WERI-Rb-1 (cell line): ENCODE results near the gene THEM5.
"Not testable (repeated sequence)": the region's sequence is repeated elsewhere in the genome, so short reads cannot be mapped to it uniquely, and the experiment has no call there.

ENCODE experiments used
- DNase-seq: peaks from one replicate; pipeline ENCODE4 v3.0.0-alpha.2; 2020
- H3K27ac ChIP-seq: fragments of 250-450 bp; sonication (Bioruptor Pico); 2 replicates; pipeline ENCODE4 v1.5.1; 2020; ENCODE audit warnings: mild to moderate bottlenecking, moderate library complexity
- H3K27me3 ChIP-seq: fragments of 250-450 bp; sonication (Bioruptor Pico); 2 replicates; pipeline ENCODE4 v1.5.1; 2021; ENCODE audit warnings: mild to moderate bottlenecking, low read depth, moderate library complexity; ENCODE audit not compliant: insufficient read depth, severe bottlenecking
- H3K36me3 ChIP-seq: fragments of 250-450 bp; sonication (Bioruptor Pico); 2 replicates; pipeline ENCODE4 v1.5.1; 2020; ENCODE audit warnings: mild to moderate bottlenecking, moderate library complexity
- H3K4me3 ChIP-seq: 2 replicates; pipeline ENCODE4 v1.5.1; 2011; ENCODE audit warnings: low read depth, mild to moderate bottlenecking, control low read depth, low read length
- H3K9me3 ChIP-seq: fragments of 250-450 bp; sonication (Bioruptor Pico); 2 replicates; pipeline ENCODE4 v1.5.1; 2021; ENCODE audit warnings: mild to moderate bottlenecking, moderate library complexity; ENCODE audit not compliant: severe bottlenecking
- CTCF ChIP-seq: IDR thresholded peaks from 2 replicates; pipeline ENCODE4 v1.5.1; 2011; ENCODE audit warnings: low read depth, mild to moderate bottlenecking, control low read depth, inconsistent platforms, low read length

Gene THEM5

GRCh38 chr1:151882466-151882865, 29.0 kb upstream of the THEM5 start:
- peaks cover 5% of the 10 kb centered on the region for H3K9me3 ChIP-seq
- no peak for TF ChIP-seq CTCF
- H3K36me3 ChIP-seq = no peaks in the 10 kb centered on the region
- no peak overlapping the region for H3K27ac ChIP-seq
- no peaks in the 10 kb centered on the region for H3K27me3 ChIP-seq
- DNase-seq = no peak
- no peak overlapping the region for H3K4me3 ChIP-seq

GRCh38 chr1:151881479-151881878, 28.0 kb upstream of the THEM5 start:
- Histone ChIP-seq H3K9me3 (no peaks in the 10 kb centered on the region), H3K36me3 (no peaks in the 10 kb centered on the region), H3K27me3 (no peaks in the 10 kb centered on the region), H3K4me3 (no peak overlapping the region), H3K27ac (no peak overlapping the region)
- TF ChIP-seq CTCF = peak; percentile 62
- no peak for DNase-seq

GRCh38 chr1:151875419-151876097, 22.0 kb upstream of the THEM5 start:
- no peak overlapping the region for H3K27ac ChIP-seq
- no peak for TF ChIP-seq CTCF
- no peaks in the 10 kb centered on the region for H3K9me3 ChIP-seq
- no peak for DNase-seq
- H3K4me3 ChIP-seq = no peak overlapping the region
- H3K27me3 ChIP-seq = no peaks in the 10 kb centered on the region
- no peaks in the 10 kb centered on the region for H3K36me3 ChIP-seq

GRCh38 chr1:151872776-151873175, 19.3 kb upstream of the THEM5 start:
- not testable (repeated sequence) for H3K27ac ChIP-seq, H3K36me3 ChIP-seq, H3K27me3 ChIP-seq, DNase-seq, H3K9me3 ChIP-seq, H3K4me3 ChIP-seq

GRCh38 chr1:151871284-151872030, 17.9 kb upstream of the THEM5 start:
- no peak for DNase-seq
- Histone ChIP-seq H3K36me3 (no peaks in the 10 kb centered on the region), H3K9me3 (no peaks in the 10 kb centered on the region), H3K27me3 (no peaks in the 10 kb centered on the region), H3K4me3 (no peak overlapping the region), H3K27ac (no peak overlapping the region)
- no peak for TF ChIP-seq CTCF

GRCh38 chr1:151868486-151868885, 15.0 kb upstream of the THEM5 start:
- Histone ChIP-seq H3K36me3 (no peaks in the 10 kb centered on the region), H3K9me3 (no peaks in the 10 kb centered on the region), H3K4me3 (no peak overlapping the region), H3K27me3 (no peaks in the 10 kb centered on the region), H3K27ac (no peak overlapping the region)
- no peak for DNase-seq
- no peak for TF ChIP-seq CTCF
